Liver (tissue), 9 donors: ENCODE results near the gene RIMBP2. TPM values are rescaled to one million over a fixed set of nuclear protein-coding genes. Genes with fewer than 3 reads are reported as not detected.

Source experiments
- DNase-seq: peaks from one replicate; pipeline ENCODE4 v3.0.0-alpha.2; 2017; ENCODE audit warnings: low spot score
- H3K27ac ChIP-seq, 2 donors: one replicate each; pipeline ENCODE4 v1.7.0; 2013; ENCODE audit warnings: inconsistent platforms in 2 of 2, low read length in 2 of 2, control low read depth in 1 of 2, low read depth in 1 of 2, mild to moderate bottlenecking in 1 of 2
- H3K27me3 ChIP-seq, 4 donors: one replicate each; pipeline versions ENCODE4 v1.6.1 to v1.7.0; 2013; ENCODE audit warnings: low read length in 3 of 4, inconsistent platforms in 1 of 4, mild to moderate bottlenecking in 1 of 4, moderate library complexity in 1 of 4; ENCODE audit not compliant: control insufficient read depth in 4 of 4, insufficient read depth in 4 of 4
- H3K36me3 ChIP-seq, 4 donors: one replicate each; pipeline versions ENCODE4 v1.6.1 to v1.7.0; 2013; ENCODE audit warnings: low read length in 3 of 4, mild to moderate bottlenecking in 3 of 4, low read depth in 1 of 4, moderate library complexity in 1 of 4; ENCODE audit not compliant: control insufficient read depth in 4 of 4, insufficient read depth in 3 of 4
- H3K4me1 ChIP-seq, 4 donors: one replicate each; pipeline versions ENCODE4 v1.6.1 to v1.7.0; 2013; ENCODE audit warnings: low read length in 3 of 4, mild to moderate bottlenecking in 3 of 4, moderate library complexity in 1 of 4; ENCODE audit not compliant: control insufficient read depth in 4 of 4, insufficient read depth in 4 of 4
- H3K4me3 ChIP-seq, 3 donors: one replicate each; pipeline versions ENCODE4 v1.6.1 to v1.7.0; 2013; ENCODE audit warnings: low read length in 3 of 3, control low read depth in 1 of 3, low read depth in 1 of 3, mild to moderate bottlenecking in 1 of 3
- H3K9ac ChIP-seq, 2 donors: one replicate each; pipeline ENCODE4 v1.7.0; 2013; ENCODE audit warnings: low read length in 2 of 2, mild to moderate bottlenecking in 2 of 2, moderate library complexity in 2 of 2, control low read depth in 1 of 2, low read depth in 1 of 2
- H3K9me3 ChIP-seq, 4 donors: one replicate each; pipeline versions ENCODE4 v1.6.1 to v1.7.0; 2013; ENCODE audit warnings: low read length in 3 of 4; ENCODE audit not compliant: control insufficient read depth in 4 of 4
- ATF3 ChIP-seq: IDR thresholded peaks from 2 replicates; pipeline ENCODE4 v1.6.1; 2016; ENCODE audit warnings: antibody characterized with exemption
- EGR1 ChIP-seq, 2 donors: IDR thresholded peaks; 2 replicates each; pipeline ENCODE4 v1.6.1; 2016 to 2018; ENCODE audit warnings: antibody characterized with exemption in 2 of 2, low read depth in 2 of 2
- FOXA1 ChIP-seq: IDR thresholded peaks from 2 replicates; pipeline ENCODE4 v1.6.1; 2016; ENCODE audit warnings: antibody characterized with exemption
- FOXA2 ChIP-seq: IDR thresholded peaks from 2 replicates; pipeline ENCODE4 v1.6.1; 2016; ENCODE audit warnings: antibody characterized with exemption
- GABPA ChIP-seq, 2 donors: IDR thresholded peaks in 1 of 2; conservative IDR thresholded peaks in 1 of 2; 2 replicates each; pipeline ENCODE4 v1.6.1; 2016; ENCODE audit warnings: antibody characterized with exemption in 2 of 2, mild to moderate bottlenecking in 1 of 2, moderate library complexity in 1 of 2
- HNF4A ChIP-seq, 2 donors: conservative IDR thresholded peaks; 2 replicates each; pipeline ENCODE4 v1.6.1; 2016; ENCODE audit warnings: antibody characterized with exemption in 2 of 2, mild to moderate bottlenecking in 2 of 2
- HNF4G ChIP-seq: IDR thresholded peaks from 2 replicates; pipeline ENCODE4 v1.6.1; 2016; ENCODE audit warnings: antibody characterized with exemption
- JUND ChIP-seq, 2 donors: IDR thresholded peaks; 2 replicates each; pipeline ENCODE4 v1.6.1; 2016; ENCODE audit warnings: antibody characterized with exemption in 2 of 2
- MAX ChIP-seq: IDR thresholded peaks from 2 replicates; pipeline ENCODE4 v1.6.1; 2016; ENCODE audit warnings: antibody characterized with exemption
- NR2F2 ChIP-seq: IDR thresholded peaks from 2 replicates; pipeline ENCODE4 v1.6.1; 2016; ENCODE audit warnings: antibody characterized with exemption
- RAD21 ChIP-seq, 2 donors: IDR thresholded peaks; 2 replicates each; pipeline ENCODE4 v1.6.1; 2016; ENCODE audit warnings: antibody characterized with exemption in 2 of 2, mild to moderate bottlenecking in 2 of 2
- REST ChIP-seq: IDR thresholded peaks from 2 replicates; pipeline ENCODE4 v1.6.1; 2016; ENCODE audit warnings: antibody characterized with exemption, mild to moderate bottlenecking
- SP1 ChIP-seq: IDR thresholded peaks from 2 replicates; pipeline ENCODE4 v1.6.1; 2018; ENCODE audit warnings: antibody characterized with exemption, mild to moderate bottlenecking
- TAF1 ChIP-seq: conservative IDR thresholded peaks from 2 replicates; pipeline ENCODE4 v1.6.1; 2016; ENCODE audit warnings: antibody characterized with exemption, mild to moderate bottlenecking
- YY1 ChIP-seq: IDR thresholded peaks from 2 replicates; pipeline ENCODE4 v1.6.1; 2016; ENCODE audit warnings: antibody characterized with exemption, mild to moderate bottlenecking
- ZBTB33 ChIP-seq: IDR thresholded peaks from 2 replicates; pipeline ENCODE4 v1.6.1; 2016; ENCODE audit warnings: antibody characterized with exemption
- WGBS: extraction: QIAGEN DNeasy Blood & Tissue Kit; methylation state at CpG from one replicate; pipeline ENCODE4 v1.1.7; 2013; 5-methylcytosine and 5-hydroxymethylcytosine counted together
- polyA plus RNA-seq, 2 donors: library from polyadenylated mRNA; stranded (reverse) in 1 of 2; unstranded in 1 of 2; fragments of 200-250 nt in 1 of 2; fragments of >200 nt in 1 of 2; fragmentation: Nextera tagmentation in 1 of 2; extraction: Ambion mirVana in 1 of 2; gene quantifications; one replicate each; pipeline versions ENCODE4 v1.2.1 to v1.2.3, GENCODE V29; 2013 to 2015
- total RNA-seq, 2 donors: library from RNA; depleted of rRNA; stranded (reverse); fragments of >200 nt; gene quantifications; one replicate each; pipeline ENCODE4 v1.2.3, GENCODE V29; 2014
- donor health status: healthy.
- donor health status: healthy.
- donor health status: healthy.
- donor health status: healthy.
- donor health status: healthy.

The RIMBP2 gene
- total and polyA plus RNA-seq, 4 donors, result 0.01 to 0.17 (median 0.09) TPM; not detected in 1

GRCh38 chr12:130566446-130567155 is 149.5 kb downstream of the RIMBP2 start:
- no peaks in the 10 kb centered on the region for H3K27me3 ChIP-seq
- DNase-seq, result no peak
- no peak overlapping the region for H3K27ac ChIP-seq
- no peaks in the 10 kb centered on the region for H3K4me1 ChIP-seq
- no peaks in the 10 kb centered on the region for H3K36me3 ChIP-seq
- 75% methylated on average over 6 of the region's 6 CpGs for WGBS
- H3K9me3 ChIP-seq, result peaks cover 2 to 14% (median 10%) of the 10 kb centered on the region in 4 donors
- TF ChIP-seq GABPA (IDR thresholded peaks at IDR 0.05 in 1 of 2, conservative IDR thresholded peaks at IDR 0.05 in 1 of 2) (no peak), MAX (no peak), FOXA2 (no peak), ATF3 (no peak), EGR1 (IDR thresholded peaks at IDR 0.05; ENCODE audit: low read depth in 2 of 2) (no peak), YY1 (no peak), JUND (IDR thresholded peaks at IDR 0.05) (no peak), HNF4A (conservative IDR thresholded peaks at IDR 0.05) (no peak), TAF1 (no peak), RAD21 (IDR thresholded peaks at IDR 0.05) (no peak)
- no peak overlapping the region for H3K9ac ChIP-seq
- no peak overlapping the region for H3K4me3 ChIP-seq

- Histone ChIP-seq H3K9ac (no peak overlapping the region), H3K27ac (no peak overlapping the region), H3K27me3 (no peaks in the 10 kb centered on the region), H3K4me3 (no peak overlapping the region), H3K36me3 (no peaks in the 10 kb centered on the region), H3K9me3 (peaks cover 2 to 14% (median 8%) of the 10 kb centered on the region in 4 donors), H3K4me1 (no peaks in the 10 kb centered on the region)
- no peak for TF ChIP-seq YY1
- no peak for TF ChIP-seq ZBTB33
- no peak for TF ChIP-seq GABPA (IDR thresholded peaks at IDR 0.05 in 1 of 2, conservative IDR thresholded peaks at IDR 0.05 in 1 of 2)
- no peak for TF ChIP-seq HNF4G
- no peak for TF ChIP-seq FOXA2
- no peak for TF ChIP-seq NR2F2
- TF ChIP-seq FOXA1, result no peak
- no peak for TF ChIP-seq TAF1
- no peak for TF ChIP-seq RAD21 (IDR thresholded peaks at IDR 0.05)
- no peak for TF ChIP-seq REST
- TF ChIP-seq SP1, result no peak
- DNase-seq, result no peak
- WGBS, result 83% methylated on average over 1 of the region's 1 CpG
Measured at GRCh38 chr12:130565189-130565588, 150.9 kb downstream of the RIMBP2 start.
